ENCODE results near the gene B4GALNT4.
"Not testable (repeated sequence)": the region's sequence is repeated elsewhere in the genome, so short reads cannot be mapped to it uniquely, and the experiment has no call there.

Gene B4GALNT4

GRCh38 chr11:336659-337198, 32.6 kb upstream of the B4GALNT4 start:
- Histone ChIP-seq H3K27ac (ENCODE audit: low read depth, low read length) (peak overlapping the region; percentile 66; the same call in 1 of the 2 replicates), H3K9ac (ENCODE audit: low read depth, low read length) (0 out of 2 replicates have a peak overlapping the region, but pooled peaks have one; percentile 1), H3K27me3 (ENCODE audit: insufficient read depth, low read length) (no peaks in the 10 kb centered on the region), H3K9me3 (ENCODE audit: insufficient read depth, low read depth, low read length) (0 out of 2 replicates have a peak, but pooled peaks cover 7% of the 10 kb centered on the region), H3K4me1 (ENCODE audit: insufficient read depth, low read length) (peaks cover 54% of the 10 kb centered on the region), H3K4me3 (ENCODE audit: low read length) (no peak overlapping the region), H3K36me3 (ENCODE audit: insufficient read depth, low read length) (no peaks in the 10 kb centered on the region)
- 80% methylated on average over 4 of the region's 4 CpGs for WGBS

- Histone ChIP-seq H3K27ac (ENCODE audit: low read depth, low read length) (no peak overlapping the region), H3K9ac (ENCODE audit: low read depth, low read length) (no peak overlapping the region), H3K27me3 (ENCODE audit: insufficient read depth, low read length) (no peaks in the 10 kb centered on the region), H3K4me1 (ENCODE audit: insufficient read depth, low read length) (peaks cover 63% of the 10 kb centered on the region), H3K4me3 (ENCODE audit: low read length) (no peak overlapping the region), H3K36me3 (ENCODE audit: insufficient read depth, low read length) (no peaks in the 10 kb centered on the region), H3K9me3 (ENCODE audit: insufficient read depth, low read depth, low read length) (0 out of 2 replicates have a peak, but pooled peaks cover 7% of the 10 kb centered on the region)
- WGBS: 95% methylated on average over 4 of the region's 6 CpGs
These were observed 31.6 kb upstream of the B4GALNT4 start for GRCh38 chr11:337711-338110.

GRCh38 chr11:339963-340362, 29.3 kb upstream of the B4GALNT4 start:
- Histone ChIP-seq H3K9me3 (ENCODE audit: insufficient read depth, low read depth, low read length) (no peaks in the 10 kb centered on the region), H3K9ac (ENCODE audit: low read depth, low read length) (no peak overlapping the region), H3K27me3 (ENCODE audit: insufficient read depth, low read length) (no peaks in the 10 kb centered on the region), H3K4me1 (ENCODE audit: insufficient read depth, low read length) (peaks cover 48% of the 10 kb centered on the region), H3K36me3 (ENCODE audit: insufficient read depth, low read length) (no peaks in the 10 kb centered on the region), H3K27ac (ENCODE audit: low read depth, low read length) (peak overlapping the region; percentile 37; the same call in 1 of the 2 replicates), H3K4me3 (ENCODE audit: low read length) (no peak overlapping the region)
- WGBS: 95% methylated on average over 2 of the region's 2 CpGs

GRCh38 chr11:340539-341512, 28.5 kb upstream of the B4GALNT4 start:
- Histone ChIP-seq H3K36me3 (ENCODE audit: insufficient read depth, low read length) (no peaks in the 10 kb centered on the region), H3K9ac (ENCODE audit: low read depth, low read length) (no peak overlapping the region), H3K4me1 (ENCODE audit: insufficient read depth, low read length) (peaks cover 41% of the 10 kb centered on the region), H3K4me3 (ENCODE audit: low read length) (peak overlapping the region; percentile 14; the same call in 1 of the 2 replicates), H3K27me3 (ENCODE audit: insufficient read depth, low read length) (no peaks in the 10 kb centered on the region), H3K9me3 (ENCODE audit: insufficient read depth, low read depth, low read length) (no peaks in the 10 kb centered on the region), H3K27ac (ENCODE audit: low read depth, low read length) (peak overlapping the region; percentile 73)
- 28% methylated on average over 4 of the region's 5 CpGs for WGBS

DNA sequence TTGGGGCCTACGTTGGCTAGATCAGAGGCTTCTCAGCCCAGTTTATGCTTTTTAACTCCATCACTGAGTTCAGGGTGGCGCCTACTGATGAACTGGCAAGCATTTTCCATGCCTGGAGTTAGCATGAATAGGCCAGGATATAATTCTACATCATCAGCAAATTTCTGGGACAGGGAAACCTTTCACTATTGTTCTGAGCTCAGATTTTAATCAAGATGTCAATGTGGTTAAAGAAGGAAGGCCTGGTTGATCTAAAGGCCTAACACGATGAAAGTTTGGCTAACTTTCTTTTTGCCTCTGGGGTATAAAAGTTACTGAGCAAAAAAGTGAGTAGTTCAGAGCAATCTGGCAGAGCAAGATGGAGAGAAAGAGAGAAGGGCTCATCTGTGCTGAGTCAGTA, 27.0 kb upstream of the B4GALNT4 start:
- peaks cover 30% of the 10 kb centered on the region for H3K4me1 ChIP-seq (ENCODE audit: insufficient read depth, low read length)
- no peaks in the 10 kb centered on the region for H3K27me3 ChIP-seq (ENCODE audit: insufficient read depth, low read length)
- H3K9ac ChIP-seq (ENCODE audit: low read depth, low read length): no peak overlapping the region
- peak overlapping the region; percentile 73; the same call in 1 of the 2 replicates for H3K27ac ChIP-seq (ENCODE audit: low read depth, low read length)
- no peaks in the 10 kb centered on the region for H3K9me3 ChIP-seq (ENCODE audit: insufficient read depth, low read depth, low read length)
- H3K4me3 ChIP-seq (ENCODE audit: low read length): no peak overlapping the region
- WGBS: 93% methylated on average over 3 of the region's 3 CpGs
- H3K36me3 ChIP-seq (ENCODE audit: insufficient read depth, low read length): no peaks in the 10 kb centered on the region

DNA sequence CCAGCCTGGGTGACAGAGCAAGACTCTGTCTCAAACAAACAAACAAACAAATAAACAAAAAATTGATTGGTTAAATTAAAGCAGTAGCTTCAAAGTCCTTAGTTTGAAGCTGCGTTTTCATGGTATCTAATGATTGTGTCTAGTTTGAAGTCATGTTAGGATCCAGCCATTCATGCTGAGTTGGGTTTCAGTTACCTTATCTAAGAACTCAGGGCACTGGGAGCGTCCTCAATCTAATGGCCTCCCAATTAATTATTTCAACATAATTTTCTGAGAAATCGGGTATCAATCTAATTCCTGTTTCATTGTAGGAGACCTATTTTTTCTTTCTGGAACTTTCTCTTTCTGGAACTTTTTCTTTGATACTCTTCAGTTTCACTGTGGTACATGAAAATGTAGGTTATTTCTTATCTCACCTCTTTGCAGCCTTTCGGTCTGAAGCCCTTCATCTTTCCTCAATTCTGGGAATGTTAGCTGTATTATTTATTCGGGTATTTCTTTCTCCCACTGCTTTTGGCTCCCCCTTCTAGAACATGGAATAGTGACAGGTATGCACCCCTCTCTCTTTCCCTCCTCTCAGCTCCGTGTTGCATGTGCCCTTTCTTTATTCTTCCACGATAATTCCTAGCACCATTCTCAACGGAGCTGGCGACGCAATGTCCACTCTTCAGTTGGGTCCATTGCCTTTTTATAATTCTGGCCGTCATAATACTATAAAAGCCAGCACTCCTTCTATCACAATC, 24.3 kb upstream of the B4GALNT4 start:
- H3K9ac ChIP-seq (ENCODE audit: low read depth, low read length): no peak overlapping the region

GRCh38 chr11:346529-346928, 22.8 kb upstream of the B4GALNT4 start:
- H3K9me3 ChIP-seq (ENCODE audit: insufficient read depth, low read depth, low read length): no peaks in the 10 kb centered on the region
- H3K4me1 ChIP-seq (ENCODE audit: insufficient read depth, low read length): peaks cover 21% of the 10 kb centered on the region
- no peak overlapping the region for H3K9ac ChIP-seq (ENCODE audit: low read depth, low read length)
- H3K27me3 ChIP-seq (ENCODE audit: insufficient read depth, low read length): no peaks in the 10 kb centered on the region
- 94% methylated on average over 3 of the region's 3 CpGs for WGBS
- no peak overlapping the region for H3K27ac ChIP-seq (ENCODE audit: low read depth, low read length)
- H3K4me3 ChIP-seq (ENCODE audit: low read length): no peak overlapping the region
- no peaks in the 10 kb centered on the region for H3K36me3 ChIP-seq (ENCODE audit: insufficient read depth, low read length)

More for the DNA sequence above, 24.3 kb upstream of the B4GALNT4 start:
- H3K4me1 ChIP-seq (ENCODE audit: insufficient read depth, low read length): peaks cover 24% of the 10 kb centered on the region
- no peaks in the 10 kb centered on the region for H3K9me3 ChIP-seq (ENCODE audit: insufficient read depth, low read depth, low read length)
- H3K36me3 ChIP-seq (ENCODE audit: insufficient read depth, low read length): no peaks in the 10 kb centered on the region
- no peak overlapping the region for H3K4me3 ChIP-seq (ENCODE audit: low read length)
- WGBS: 92% methylated on average over 10 of the region's 11 CpGs
- H3K27ac ChIP-seq (ENCODE audit: low read depth, low read length): no peak overlapping the region
- no peaks in the 10 kb centered on the region for H3K27me3 ChIP-seq (ENCODE audit: insufficient read depth, low read length)

DNA sequence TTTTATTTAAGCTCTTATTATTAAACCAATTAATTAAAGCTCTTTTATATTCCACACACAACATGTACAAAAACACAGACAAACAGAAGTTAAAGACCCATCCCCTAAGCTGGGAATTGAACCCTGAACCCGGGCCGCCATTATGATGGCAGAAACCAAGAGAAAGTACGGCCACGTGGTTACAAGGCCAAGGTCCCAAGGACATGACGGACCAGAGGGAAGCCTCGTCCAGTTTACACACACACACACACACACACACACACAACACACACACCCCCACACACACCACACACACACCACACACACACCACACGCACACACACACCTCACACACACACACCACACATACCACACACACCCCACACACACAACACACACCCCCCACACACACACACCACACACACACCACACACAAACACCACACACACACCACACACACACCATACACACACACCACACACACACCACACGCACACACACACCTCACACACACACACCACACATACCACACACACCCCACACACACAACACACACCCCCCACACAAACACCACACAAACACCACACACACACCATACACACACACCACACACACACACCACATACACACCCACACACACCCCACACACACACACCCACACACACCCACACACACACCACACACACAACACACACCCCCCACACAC, 19.9 kb upstream of the B4GALNT4 start:
- WGBS: 90% methylated on average over 8 of the region's 8 CpGs
- H3K9ac ChIP-seq (ENCODE audit: low read depth, low read length); H3K9me3 ChIP-seq (ENCODE audit: insufficient read depth, low read depth, low read length); H3K36me3 ChIP-seq (ENCODE audit: insufficient read depth, low read length); H3K4me3 ChIP-seq (ENCODE audit: low read length); H3K27me3 ChIP-seq (ENCODE audit: insufficient read depth, low read length); H3K27ac ChIP-seq (ENCODE audit: low read depth, low read length): not testable (repeated sequence)
- peaks cover 16% of the 10 kb centered on the region for H3K4me1 ChIP-seq (ENCODE audit: insufficient read depth, low read length)

DNA sequence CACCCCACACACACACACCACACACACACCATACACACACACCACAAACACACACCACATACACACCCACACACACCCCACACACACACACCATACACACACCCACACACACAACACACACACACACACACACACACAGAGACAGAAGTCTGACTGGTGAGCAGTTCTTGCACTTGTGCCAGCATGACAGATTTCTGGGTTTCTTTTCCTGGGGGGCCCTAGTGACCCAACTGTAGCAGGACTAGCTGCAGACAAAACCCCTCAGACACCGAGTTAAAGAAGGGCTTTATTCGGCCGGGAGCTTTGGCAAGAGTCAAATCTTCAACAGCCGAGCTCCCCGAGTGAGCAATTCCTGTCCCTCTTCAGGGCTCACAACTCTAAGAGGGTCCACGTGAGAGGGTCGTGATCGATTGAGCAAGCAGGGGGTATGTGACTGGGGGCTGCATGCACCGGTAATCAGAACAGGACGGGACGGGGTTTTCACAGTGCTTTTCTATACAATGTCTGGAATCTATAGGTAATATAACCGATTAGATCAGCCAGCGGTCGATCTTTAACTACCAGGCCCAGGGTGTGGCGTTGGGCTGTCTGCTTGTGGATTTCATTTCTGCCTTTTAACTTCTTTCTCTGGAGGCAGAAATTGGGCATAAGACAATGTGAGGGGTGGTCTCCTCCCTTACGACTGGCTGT, 19.1 kb upstream of the B4GALNT4 start:
- H3K27ac ChIP-seq (ENCODE audit: low read depth, low read length); H3K9me3 ChIP-seq (ENCODE audit: insufficient read depth, low read depth, low read length); H3K9ac ChIP-seq (ENCODE audit: low read depth, low read length); H3K36me3 ChIP-seq (ENCODE audit: insufficient read depth, low read length); H3K27me3 ChIP-seq (ENCODE audit: insufficient read depth, low read length); H3K4me3 ChIP-seq (ENCODE audit: low read length): not testable (repeated sequence)
- 78% methylated on average over 16 of the region's 16 CpGs for WGBS
- peaks cover 18% of the 10 kb centered on the region for H3K4me1 ChIP-seq (ENCODE audit: insufficient read depth, low read length)

GRCh38 chr11:350723-351255, 18.5 kb upstream of the B4GALNT4 start:
- H3K36me3 ChIP-seq (ENCODE audit: insufficient read depth, low read length): no peaks in the 10 kb centered on the region
- H3K9me3 ChIP-seq (ENCODE audit: insufficient read depth, low read depth, low read length): no peaks in the 10 kb centered on the region
- peaks cover 24% of the 10 kb centered on the region for H3K4me1 ChIP-seq (ENCODE audit: insufficient read depth, low read length)
- H3K4me3 ChIP-seq (ENCODE audit: low read length): no peak overlapping the region
- no peaks in the 10 kb centered on the region for H3K27me3 ChIP-seq (ENCODE audit: insufficient read depth, low read length)
- WGBS: 55% methylated on average over 18 of the region's 18 CpGs
- no peak overlapping the region for H3K9ac ChIP-seq (ENCODE audit: low read depth, low read length)
- no peak overlapping the region for H3K27ac ChIP-seq (ENCODE audit: low read depth, low read length)
